Hepatocyte (in vitro differentiated cells): ENCODE measurements around the gene SNX17. TPM values are rescaled to one million over a fixed set of nuclear protein-coding genes. Genes with fewer than 3 reads are reported as not detected.

Experiments used
- DNase-seq: peaks from one replicate; pipeline ENCODE4 v3.0.0-alpha.2; 2016; ENCODE audit warnings: low spot score
- H2AFZ ChIP-seq: fragments of 200-600 bp; sonication (generic); 2 replicates; pipeline ENCODE4 v1.6.0; 2016; ENCODE audit warnings: antibody characterized with exemption, mild to moderate bottlenecking
- H3K27ac ChIP-seq: fragments of 200-600 bp; sonication (generic); 2 replicates; pipeline ENCODE4 v1.5.1; 2016; ENCODE audit warnings: mild to moderate bottlenecking
- H3K27me3 ChIP-seq: fragments of 200-600 bp; sonication (generic); 2 replicates; pipeline ENCODE4 v1.6.1; 2016
- H3K36me3 ChIP-seq: fragments of 200-600 bp; sonication (generic); replicated peaks from 2 replicates; pipeline ENCODE4 v1.5.1; 2016; ENCODE audit warnings: low read depth; ENCODE audit not compliant: insufficient read depth
- H3K4me1 ChIP-seq: fragments of 200-600 bp; sonication (generic); 2 replicates; pipeline ENCODE4 v1.5.1; 2016; ENCODE audit warnings: mild to moderate bottlenecking, moderate library complexity; ENCODE audit not compliant: insufficient read depth
- H3K4me2 ChIP-seq: fragments of 200-600 bp; sonication (generic); 2 replicates; pipeline ENCODE4 v1.6.0; 2016
- H3K4me3 ChIP-seq: fragments of 200-600 bp; sonication (generic); 2 replicates; pipeline ENCODE4 v1.5.1; 2016; ENCODE audit warnings: mild to moderate bottlenecking
- H3K79me2 ChIP-seq: fragments of 200-600 bp; sonication (generic); 2 replicates; pipeline ENCODE4 v1.6.0; 2017; ENCODE audit warnings: mild to moderate bottlenecking
- H3K9me2 ChIP-seq: fragments of 200-600 bp; sonication (generic); replicated peaks from 2 replicates; pipeline ENCODE4 v1.6.0; 2017; ENCODE audit warnings: mild to moderate bottlenecking; ENCODE audit not compliant: insufficient read depth
- H3K9me3 ChIP-seq: fragments of 200-600 bp; sonication (generic); 2 replicates; pipeline ENCODE4 v1.5.1; 2016; ENCODE audit warnings: low read depth, mild to moderate bottlenecking
- H4K20me1 ChIP-seq: fragments of 200-600 bp; sonication (generic); 2 replicates; pipeline ENCODE4 v1.6.0; 2016; ENCODE audit warnings: mild to moderate bottlenecking; ENCODE audit not compliant: insufficient read depth, poor library complexity, severe bottlenecking
- CTCF ChIP-seq: fragments of 200-600 bp; sonication (generic); IDR thresholded peaks from 2 replicates; pipeline ENCODE4 v1.5.1; 2016; ENCODE audit warnings: antibody characterized with exemption, mild to moderate bottlenecking; ENCODE audit not compliant: poor library complexity
- EZH2 ChIP-seq: fragments of 200-600 bp; sonication (generic); IDR thresholded peaks from 2 replicates; pipeline ENCODE4 v1.6.1; 2016; ENCODE audit warnings: antibody characterized with exemption, mild to moderate bottlenecking, borderline replicate concordance
- EZH2phosphoT487 ChIP-seq: fragments of 200-600 bp; sonication (generic); IDR thresholded peaks from one replicate; pipeline ENCODE4 v1.6.1; 2018; ENCODE audit warnings: antibody characterized with exemption, mild to moderate bottlenecking, low read depth, moderate library complexity; ENCODE audit not compliant: unreplicated experiment, severe bottlenecking
- WGBS: methylation state at CpG from one replicate; pipeline ENCODE4 v1.1.6; 2016; ENCODE audit warnings: low lambda C conversion rate; ENCODE audit errors: missing lambda C conversion rate; 5-methylcytosine and 5-hydroxymethylcytosine counted together
- polyA plus RNA-seq: library from polyadenylated mRNA; unstranded; fragments of >200 nt; fragmentation: Nextera tagmentation; extraction: Ambion mirVana; gene quantifications from 2 replicates; pipeline ENCODE4 v1.2.1, GENCODE V29; 2016
- total RNA-seq: library from RNA; depleted of rRNA; stranded (reverse); fragments of >200 nt; gene quantifications from 2 replicates; pipeline ENCODE4 v1.2.3, GENCODE V29; 2014

SNX17 gene
- total and polyA plus RNA-seq, 2 experiments from 2014 or later: 81.8 to 109 TPM

- Histone ChIP-seq H3K4me2 (peak within 1 kb of the TSS; percentile 94), H2AFZ (peak within 1 kb of the TSS; percentile 79), H3K79me2 (peaks cover 8% of the 10 kb centered on the region), H3K9me3 (no peaks in the 10 kb centered on the region), H3K36me3 (no peaks in the 10 kb centered on the region), H3K4me3 (peak within 1 kb of the TSS; percentile 86), H4K20me1 (no peaks in the 10 kb centered on the region), H3K27me3 (no peaks in the 10 kb centered on the region), H3K27ac (peak within 1 kb of the TSS; percentile 99), H3K4me1 (peaks cover 21% of the 10 kb centered on the region), H3K9me2 (no peaks in the 10 kb centered on the region)
- 3% methylated on average over 39 of the region's 39 CpGs for WGBS
- TF ChIP-seq EZH2 (no peak), EZH2phosphoT487 (no peak), CTCF (no peak)
- DNase-seq: peak; percentile 98
These were observed 47.4 kb upstream of the SNX17 start, which contains the start of gene MPV17 for GRCh38 chr2:27322766-27323595. Gene MPV17 (minus strand): TSS chr2:27323097. CDS start chr2:27322517, 580 bp downstream.

GRCh38 chr2:27323596-27324285 is 46.7 kb upstream of the SNX17 start:
- Histone ChIP-seq H3K9me3 (no peaks in the 10 kb centered on the region), H3K36me3 (no peaks in the 10 kb centered on the region), H3K27me3 (no peaks in the 10 kb centered on the region), H3K79me2 (peaks cover 8% of the 10 kb centered on the region), H2AFZ (peak overlapping the region; percentile 79), H3K4me2 (peak overlapping the region; percentile 94), H3K4me3 (peak overlapping the region; percentile 86), H4K20me1 (no peaks in the 10 kb centered on the region), H3K9me2 (no peaks in the 10 kb centered on the region), H3K4me1 (peaks cover 21% of the 10 kb centered on the region), H3K27ac (peak overlapping the region; percentile 99)
- no peak for DNase-seq
- TF ChIP-seq EZH2 (no peak), EZH2phosphoT487 (no peak), CTCF (no peak)
- WGBS: 26% methylated on average over 5 of the region's 5 CpGs

GRCh38 chr2:27324720-27325119 is 45.7 kb upstream of the SNX17 start:
- H3K9me3 ChIP-seq: no peaks in the 10 kb centered on the region
- no peak overlapping the region for H3K27ac ChIP-seq
- no peak overlapping the region for H3K4me2 ChIP-seq

More at GRCh38 chr2:27324720-27325119, 45.7 kb upstream of the SNX17 start:
- no peaks in the 10 kb centered on the region for H4K20me1 ChIP-seq
- DNase-seq: no peak
- H3K79me2 ChIP-seq: peaks cover 8% of the 10 kb centered on the region
- no peaks in the 10 kb centered on the region for H3K9me2 ChIP-seq
- H3K4me3 ChIP-seq: no peak overlapping the region
- WGBS: 95% methylated on average over 5 of the region's 5 CpGs
- TF ChIP-seq EZH2: no peak
- no peak for TF ChIP-seq EZH2phosphoT487
- no peak for TF ChIP-seq CTCF
- H3K36me3 ChIP-seq: no peaks in the 10 kb centered on the region
- no peaks in the 10 kb centered on the region for H3K27me3 ChIP-seq
- no peak overlapping the region for H2AFZ ChIP-seq
- H3K4me1 ChIP-seq: peaks cover 21% of the 10 kb centered on the region
